GM18505 (cell line): Measurements from ENCODE around the gene MCF2L2.
"Not testable (repeated sequence)": the region's sequence is repeated elsewhere in the genome, so short reads cannot be mapped to it uniquely, and the experiment has no call there.

Source experiments
- ATAC-seq: cut with Tn5 transposase; IDR thresholded peaks from one replicate; pipeline ENCODE4 v1.9.1; 2021; ENCODE audit not compliant: unreplicated experiment
- POLR2A ChIP-seq: IDR thresholded peaks from 4 replicates; pipeline ENCODE4 v1.6.1; 2011; ENCODE audit warnings: borderline replicate concordance; ENCODE audit not compliant: insufficient read depth, insufficient read length; ENCODE audit errors: extremely low read depth

MCF2L2 gene

DNA sequence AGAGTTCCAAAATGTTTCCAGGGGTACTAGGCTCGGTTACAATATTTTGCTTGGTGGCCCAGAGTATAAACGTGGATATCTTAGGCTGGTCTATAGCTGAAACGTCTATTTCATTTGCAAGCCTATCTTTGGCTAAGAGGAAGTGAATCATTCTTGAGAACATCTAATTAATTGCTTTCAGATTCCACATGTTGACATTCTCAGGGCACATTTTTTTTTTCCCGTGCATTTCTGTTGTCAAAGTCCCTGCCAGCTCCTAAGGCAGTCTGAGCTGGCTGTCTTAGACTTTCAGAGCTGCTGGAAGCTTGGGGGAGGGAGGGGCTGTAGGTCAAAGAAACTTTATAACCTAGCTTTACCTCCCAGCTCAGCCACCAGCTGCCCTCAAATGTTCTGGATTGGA lies 242.7 kb downstream of the MCF2L2 start:
- TF ChIP-seq POLR2A, result no peak
- no peak for ATAC-seq

- TF ChIP-seq POLR2A, result no peak
- ATAC-seq, result no peak
Measured at GRCh38 chr3:183182732-183183610, 245.4 kb downstream of the MCF2L2 start.

DNA sequence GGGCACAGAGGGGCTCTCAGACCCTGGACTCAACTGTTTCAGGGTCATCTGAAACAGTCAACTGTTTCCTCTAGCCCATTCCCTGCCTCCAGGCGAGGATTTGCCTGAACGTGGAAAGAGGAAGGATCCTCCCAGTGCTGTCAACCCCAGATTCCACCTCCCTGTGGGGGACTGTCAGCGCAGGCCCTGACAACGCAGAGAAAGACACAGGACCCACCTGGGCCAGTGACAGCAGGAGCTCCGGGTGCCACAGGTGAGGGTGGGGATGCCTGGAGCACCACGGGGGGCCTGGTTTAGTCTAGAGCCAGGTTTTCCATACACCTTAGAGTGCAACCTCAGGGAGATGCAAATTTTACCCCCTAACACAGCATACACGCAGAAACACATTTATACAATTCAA lies 246.3 kb downstream of the MCF2L2 start:
- TF ChIP-seq POLR2A, result no peak
- no peak for ATAC-seq

DNA sequence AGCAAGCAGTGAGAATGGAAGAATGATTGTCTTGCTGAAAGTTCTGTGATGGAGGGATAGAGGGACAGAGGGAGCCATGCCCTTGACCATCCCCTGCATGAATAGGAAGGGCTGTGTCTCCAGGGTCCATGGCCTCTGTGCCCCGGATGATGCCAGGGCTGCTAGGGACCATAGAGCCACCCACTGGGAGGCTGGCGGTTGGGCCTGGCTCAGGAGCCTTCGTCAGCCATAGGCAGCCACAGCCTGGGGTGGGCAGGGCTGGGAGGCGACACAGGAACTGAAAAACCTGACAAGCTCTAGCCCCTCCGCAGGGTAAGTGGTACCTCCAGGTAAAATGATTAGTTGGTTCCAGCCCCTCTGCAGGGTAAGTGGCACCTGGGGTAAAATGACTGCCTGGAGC lies 246.8 kb downstream of the MCF2L2 start:
- no peak for TF ChIP-seq POLR2A
- no peak for ATAC-seq

- TF ChIP-seq POLR2A, result no peak
- ATAC-seq, result no peak
Measured at GRCh38 chr3:183180784-183181295, 247.6 kb downstream of the MCF2L2 start.

DNA sequence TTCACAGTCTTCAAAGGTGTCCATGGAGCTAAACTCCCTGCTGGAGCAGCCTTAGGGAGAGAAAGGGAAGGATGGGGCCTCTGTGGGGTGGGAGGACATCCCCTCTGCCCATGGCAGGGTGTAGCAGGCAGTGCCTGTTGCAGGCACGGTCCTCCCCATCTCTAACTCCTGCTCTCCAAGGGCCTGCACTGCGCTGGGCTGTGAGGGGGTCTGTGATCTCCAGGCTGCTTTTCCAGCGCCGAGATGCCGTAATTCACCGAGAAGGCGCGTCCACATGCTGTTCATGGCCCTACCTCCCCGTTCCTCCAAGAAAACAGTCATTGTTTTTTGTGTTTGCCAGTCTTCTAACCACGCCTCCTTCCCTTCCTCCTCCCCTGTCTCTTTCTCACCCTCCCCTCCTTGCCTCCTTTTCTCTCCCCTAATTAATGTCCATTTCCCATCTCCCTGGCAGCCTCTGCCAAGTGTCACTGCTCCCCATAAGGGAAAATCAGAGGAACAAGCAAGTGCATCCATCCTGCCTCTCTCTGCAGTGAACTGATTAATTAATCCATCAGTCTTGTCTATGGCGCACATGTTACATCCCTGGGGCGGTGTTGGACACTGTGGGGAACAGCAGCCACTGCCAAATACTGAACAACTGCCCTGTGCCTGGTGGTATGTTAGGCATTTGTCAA lies 248.2 kb downstream of the MCF2L2 start:
- no peak for TF ChIP-seq POLR2A
- no peak for ATAC-seq

GRCh38 chr3:183179550-183179908 lies 248.9 kb downstream of the MCF2L2 start:
- not testable (repeated sequence) for ATAC-seq

DNA sequence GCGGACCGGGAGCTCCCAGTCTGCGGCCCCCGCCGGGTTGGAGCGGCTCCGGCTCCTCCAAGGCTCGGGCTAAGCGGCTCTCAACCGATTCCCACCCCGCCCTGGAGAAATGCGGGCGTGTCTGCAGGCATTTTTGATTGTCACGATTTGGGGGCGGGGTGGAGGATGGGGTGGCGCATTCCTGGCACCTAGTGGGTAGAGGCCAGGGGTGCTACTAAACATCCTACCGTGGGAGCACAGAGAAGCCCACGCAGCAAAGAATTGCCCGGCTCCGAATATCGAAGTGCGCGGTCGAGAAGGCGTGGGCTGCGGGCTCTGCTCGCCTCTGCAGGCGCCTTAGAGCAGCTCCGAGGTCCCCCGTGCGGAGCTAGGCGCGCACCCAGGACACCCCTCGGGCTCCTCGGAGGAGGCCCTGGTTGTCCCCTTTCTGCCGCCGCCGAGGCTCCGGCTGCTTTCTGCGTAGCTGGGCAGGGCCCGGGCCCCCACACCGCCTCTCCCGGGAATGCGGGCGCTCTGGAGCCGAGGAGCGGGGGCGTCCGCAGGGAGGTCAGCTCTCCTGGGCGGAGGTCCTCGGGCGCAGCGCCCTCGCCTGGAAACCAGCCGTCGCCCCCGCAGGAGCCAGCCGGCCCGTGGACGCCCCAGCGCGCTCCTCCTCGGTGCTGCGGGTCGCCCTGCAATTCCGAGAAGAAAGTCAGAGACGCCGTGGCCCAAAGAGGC lies 249.4 kb downstream of the MCF2L2 start:
- no peak for TF ChIP-seq POLR2A
- peak; percentile 63 for ATAC-seq

GRCh38 chr3:183178512-183178832 lies 249.9 kb downstream of the MCF2L2 start:
- no peak for ATAC-seq
- TF ChIP-seq POLR2A, result no peak

DNA sequence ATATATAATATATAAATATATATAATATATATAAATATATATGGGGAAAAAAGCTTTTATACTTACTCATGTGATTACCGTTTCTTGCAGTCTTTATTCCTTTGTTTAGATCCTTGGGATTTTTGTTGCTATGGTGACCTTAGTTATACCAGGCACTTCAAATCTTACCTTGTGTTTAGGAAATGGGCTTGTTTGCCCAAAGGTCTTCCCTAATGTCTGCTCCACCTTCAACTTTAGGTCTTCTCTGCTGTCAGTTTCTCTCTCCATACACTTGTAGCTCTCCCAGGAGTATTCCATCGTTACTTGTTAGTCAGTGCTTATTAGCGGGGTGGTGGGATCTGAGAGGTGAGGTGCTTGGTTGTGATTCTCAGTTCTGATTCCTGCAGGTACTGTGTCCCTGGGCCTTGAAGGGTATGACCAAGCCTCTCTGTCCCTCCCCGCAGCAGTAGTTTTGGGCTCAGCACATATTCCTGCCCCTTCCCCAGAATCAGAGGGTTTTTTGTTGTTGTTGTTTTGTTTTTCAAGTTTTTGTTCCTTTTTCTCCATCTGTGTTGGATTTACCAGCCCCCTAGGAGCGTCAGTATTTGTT lies 256.3 kb downstream of the MCF2L2 start:
- no peak for TF ChIP-seq POLR2A
- no peak for ATAC-seq

- ATAC-seq, result not testable (repeated sequence)
Measured at GRCh38 chr3:183167975-183168374, 260.4 kb downstream of the MCF2L2 start.

GRCh38 chr3:183163563-183163962 lies 264.9 kb downstream of the MCF2L2 start:
- TF ChIP-seq POLR2A, result no peak
- no peak for ATAC-seq

- ATAC-seq, result peak; percentile 56
- peak; percentile 28 for TF ChIP-seq POLR2A
Measured at GRCh38 chr3:183161552-183162336, 266.7 kb downstream of the MCF2L2 start.
